Measurements from ENCODE around the gene ZFHX2.
"Not testable (repeated sequence)": the region's sequence is repeated elsewhere in the genome, so short reads cannot be mapped to it uniquely, and the experiment has no call there.

GRCh38 chr14:23583761-23584526 lies 32.4 kb upstream of the ZFHX2 start:
- not testable (repeated sequence) for TF ChIP-seq CTCF (IDR thresholded peaks at IDR 0.05; ENCODE audit: insufficient read depth, low read depth, low read length); EZH2 (IDR thresholded peaks at IDR 0.05; ENCODE audit: insufficient read depth, low read length)

All from astrocyte (in vitro differentiated cells and primary cell).